Stimulated activated CD8-positive, alpha-beta memory T cell treated with anti-CD3 and anti-CD28 coated beads, Interleukin-4, amount 100 ng/mL, for 1 hour (primary cell): ENCODE results near the gene TOM1L2.

Experiments used
- DNase-seq, 2 donors: peaks; one replicate each; pipeline ENCODE4 v3.0.0-alpha.2; 2020; ENCODE audit warnings: low read depth in 2 of 2, low spot score in 1 of 2

The TOM1L2 gene

GRCh38 chr17:17823433-17824118 lies 148.6 kb downstream of the TOM1L2 start:
- DNase-seq: peak in 1 of 2 donors; percentile 40

- DNase-seq: no peak
Observed at GRCh38 chr17:17822616-17823015, 149.6 kb downstream of the TOM1L2 start.

GRCh38 chr17:17822189-17822588 lies 150.0 kb downstream of the TOM1L2 start:
- no peak for DNase-seq

GRCh38 chr17:17820463-17821158 lies 151.6 kb downstream of the TOM1L2 start:
- no peak for DNase-seq

- no peak for DNase-seq
Observed at GRCh38 chr17:17820046-17820445, 152.2 kb downstream of the TOM1L2 start.

- peak in 1 of 2 donors; percentile 36 for DNase-seq
Observed at GRCh38 chr17:17819561-17819995, 152.6 kb downstream of the TOM1L2 start.

- no peak for DNase-seq
Observed at GRCh38 chr17:17819111-17819510, 153.1 kb downstream of the TOM1L2 start.

GRCh38 chr17:17818088-17818526 lies 154.1 kb downstream of the TOM1L2 start:
- DNase-seq: no peak

- no peak for DNase-seq
Observed at GRCh38 chr17:17817552-17817947, 154.7 kb downstream of the TOM1L2 start.

GRCh38 chr17:17816831-17817551 lies 155.2 kb downstream of the TOM1L2 start:
- DNase-seq: no peak

- DNase-seq: no peak
Observed at GRCh38 chr17:17816240-17816814, 155.9 kb downstream of the TOM1L2 start.

- no peak for DNase-seq
Observed at GRCh38 chr17:17815436-17816200, 156.6 kb downstream of the TOM1L2 start.

GRCh38 chr17:17815062-17815406 lies 157.2 kb downstream of the TOM1L2 start:
- DNase-seq: no peak

- DNase-seq: no peak
Observed at GRCh38 chr17:17814162-17815061, 157.8 kb downstream of the TOM1L2 start.

GRCh38 chr17:17813725-17814095 lies 158.5 kb downstream of the TOM1L2 start:
- no peak for DNase-seq

- DNase-seq: no peak
Observed at GRCh38 chr17:17813055-17813724, 159.0 kb downstream of the TOM1L2 start.

- DNase-seq: peak; percentile 44 to 52
Observed at GRCh38 chr17:17812211-17813054, 159.8 kb downstream of the TOM1L2 start.

GRCh38 chr17:17811381-17812210 lies 160.6 kb downstream of the TOM1L2 start:
- no peak for DNase-seq
